SJCRH30 (cell line): ENCODE measurements around the gene FGF3. TPM values are rescaled to one million over a fixed set of nuclear protein-coding genes. Genes with fewer than 3 reads are reported as not detected.

Source experiments
- DNase-seq, 2 experiments: peaks; one replicate each; pipeline ENCODE4 v3.0.0-alpha.2; 2015 to 2020
- H3K27ac ChIP-seq: fragments of 250-450 bp; sonication (Bioruptor Pico); 2 replicates; pipeline ENCODE4 v1.5.1; 2020; ENCODE audit warnings: mild to moderate bottlenecking, moderate library complexity
- H3K27me3 ChIP-seq: fragments of 250-450 bp; sonication (Bioruptor Pico); 2 replicates; pipeline ENCODE4 v1.5.1; 2020; ENCODE audit warnings: mild to moderate bottlenecking, moderate library complexity
- H3K36me3 ChIP-seq: fragments of 250-450 bp; sonication (Bioruptor Pico); 2 replicates; pipeline ENCODE4 v1.5.1; 2020; ENCODE audit warnings: mild to moderate bottlenecking, moderate library complexity
- H3K4me1 ChIP-seq: fragments of 250-450 bp; sonication (Bioruptor Pico); 2 replicates; pipeline ENCODE4 v1.5.1; 2020; ENCODE audit warnings: mild to moderate bottlenecking, moderate library complexity
- H3K4me3 ChIP-seq: fragments of 250-450 bp; sonication (Bioruptor Pico); 2 replicates; pipeline ENCODE4 v1.5.1; 2020; ENCODE audit warnings: mild to moderate bottlenecking, moderate library complexity
- H3K9me3 ChIP-seq: fragments of 250-450 bp; sonication (Bioruptor Pico); replicated peaks from 2 replicates; pipeline ENCODE4 v1.5.1; 2020; ENCODE audit warnings: mild to moderate bottlenecking, moderate library complexity
- total RNA-seq: library from RNA; depleted of rRNA; stranded (reverse); fragments of >200 nt; shearing (Covaris generic); gene quantifications from 2 replicates; pipeline ENCODE4 v1.2.3, GENCODE V29; 2014

The FGF3 gene
- total RNA-seq, 1 experiment from 2014 or later = not detected

GRCh38 chr11:69821511-69822040, 2.4 kb upstream of the FGF3 start:
- H3K27ac ChIP-seq = no peak overlapping the region
- no peaks in the 10 kb centered on the region for H3K36me3 ChIP-seq
- H3K27me3 ChIP-seq = 0 out of 2 replicates have a peak, but pooled peaks cover 9% of the 10 kb centered on the region
- no peak overlapping the region for H3K4me3 ChIP-seq
- no peak for DNase-seq
- H3K9me3 ChIP-seq = no peaks in the 10 kb centered on the region
- no peaks in the 10 kb centered on the region for H3K4me1 ChIP-seq

GRCh38 chr11:69820441-69820840, 1.2 kb upstream of the FGF3 start:
- Histone ChIP-seq H3K4me1 (no peaks in the 10 kb centered on the region), H3K27me3 (0 out of 2 replicates have a peak, but pooled peaks cover 9% of the 10 kb centered on the region), H3K36me3 (no peaks in the 10 kb centered on the region), H3K27ac (no peak overlapping the region), H3K4me3 (no peak overlapping the region), H3K9me3 (no peaks in the 10 kb centered on the region)
- no peak for DNase-seq

GRCh38 chr11:69819541-69820070, 390 bp upstream of the FGF3 start:
- no peak overlapping the region for H3K4me3 ChIP-seq
- 0 out of 2 replicates have a peak, but pooled peaks cover 9% of the 10 kb centered on the region for H3K27me3 ChIP-seq
- no peaks in the 10 kb centered on the region for H3K36me3 ChIP-seq
- DNase-seq = no peak
- H3K27ac ChIP-seq = no peak overlapping the region
- no peaks in the 10 kb centered on the region for H3K4me1 ChIP-seq
- H3K9me3 ChIP-seq = no peaks in the 10 kb centered on the region

- 0 out of 2 replicates have a peak, but pooled peaks cover 9% of the 10 kb centered on the region for H3K27me3 ChIP-seq
These were observed 999 bp downstream of the FGF3 start for GRCh38 chr11:69818231-69818602.

GRCh38 chr11:69817265-69818230, 1.7 kb downstream of the FGF3 start:
- Histone ChIP-seq H3K9me3 (no peaks in the 10 kb centered on the region), H3K4me3 (no peak overlapping the region), H3K27ac (no peak overlapping the region), H3K36me3 (no peaks in the 10 kb centered on the region), H3K4me1 (no peaks in the 10 kb centered on the region), H3K27me3 (0 out of 2 replicates have a peak, but pooled peaks cover 2% of the 10 kb centered on the region)
- no peak for DNase-seq

More at GRCh38 chr11:69818231-69818602, 999 bp downstream of the FGF3 start:
- no peak for DNase-seq
- Histone ChIP-seq H3K4me1 (no peaks in the 10 kb centered on the region), H3K4me3 (no peak overlapping the region), H3K9me3 (no peaks in the 10 kb centered on the region), H3K36me3 (no peaks in the 10 kb centered on the region), H3K27ac (no peak overlapping the region)

GRCh38 chr11:69816671-69817070, 2.5 kb downstream of the FGF3 start:
- no peak overlapping the region for H3K4me3 ChIP-seq
- no peak for DNase-seq
- H3K27ac ChIP-seq = no peak overlapping the region
- no peaks in the 10 kb centered on the region for H3K36me3 ChIP-seq
- H3K27me3 ChIP-seq = no peaks in the 10 kb centered on the region
- no peaks in the 10 kb centered on the region for H3K9me3 ChIP-seq
- H3K4me1 ChIP-seq = no peaks in the 10 kb centered on the region

GRCh38 chr11:69815973-69816372, 3.2 kb downstream of the FGF3 start:
- Histone ChIP-seq H3K4me3 (no peak overlapping the region), H3K36me3 (no peaks in the 10 kb centered on the region), H3K4me1 (no peaks in the 10 kb centered on the region), H3K27ac (no peak overlapping the region), H3K9me3 (no peaks in the 10 kb centered on the region), H3K27me3 (no peaks in the 10 kb centered on the region)
- DNase-seq = no peak

GRCh38 chr11:69814902-69815301, 4.3 kb downstream of the FGF3 start:
- H3K9me3 ChIP-seq = no peaks in the 10 kb centered on the region
- H3K27me3 ChIP-seq = no peaks in the 10 kb centered on the region
- no peaks in the 10 kb centered on the region for H3K36me3 ChIP-seq
- no peak for DNase-seq
- H3K27ac ChIP-seq = no peak overlapping the region
- H3K4me1 ChIP-seq = no peaks in the 10 kb centered on the region
- H3K4me3 ChIP-seq = no peak overlapping the region

GRCh38 chr11:69814411-69814810, 4.8 kb downstream of the FGF3 start:
- Histone ChIP-seq H3K9me3 (no peaks in the 10 kb centered on the region), H3K4me3 (no peak overlapping the region), H3K27me3 (no peaks in the 10 kb centered on the region), H3K27ac (no peak overlapping the region), H3K4me1 (no peaks in the 10 kb centered on the region), H3K36me3 (no peaks in the 10 kb centered on the region)
- no peak for DNase-seq

GRCh38 chr11:69813839-69814238, 5.4 kb downstream of the FGF3 start:
- Histone ChIP-seq H3K27me3 (no peaks in the 10 kb centered on the region), H3K9me3 (no peaks in the 10 kb centered on the region), H3K4me1 (no peaks in the 10 kb centered on the region), H3K4me3 (no peak overlapping the region), H3K27ac (no peak overlapping the region), H3K36me3 (no peaks in the 10 kb centered on the region)
- no peak for DNase-seq

GRCh38 chr11:69812946-69813345, 6.3 kb downstream of the FGF3 start:
- Histone ChIP-seq H3K27me3 (no peaks in the 10 kb centered on the region), H3K27ac (no peak overlapping the region), H3K36me3 (no peaks in the 10 kb centered on the region), H3K4me3 (no peak overlapping the region), H3K9me3 (no peaks in the 10 kb centered on the region), H3K4me1 (no peaks in the 10 kb centered on the region)
- no peak for DNase-seq

GRCh38 chr11:69812256-69812655, 7.0 kb downstream of the FGF3 start:
- H3K9me3 ChIP-seq = no peaks in the 10 kb centered on the region
- no peak overlapping the region for H3K4me3 ChIP-seq
- no peaks in the 10 kb centered on the region for H3K36me3 ChIP-seq
- H3K27ac ChIP-seq = no peak overlapping the region
- H3K27me3 ChIP-seq = no peaks in the 10 kb centered on the region
- no peaks in the 10 kb centered on the region for H3K4me1 ChIP-seq
- no peak for DNase-seq

- DNase-seq = no peak
- no peaks in the 10 kb centered on the region for H3K27me3 ChIP-seq
- no peaks in the 10 kb centered on the region for H3K4me1 ChIP-seq
- no peak overlapping the region for H3K27ac ChIP-seq
- no peaks in the 10 kb centered on the region for H3K9me3 ChIP-seq
- H3K36me3 ChIP-seq = no peaks in the 10 kb centered on the region
- H3K4me3 ChIP-seq = no peak overlapping the region
These were observed 7.8 kb downstream of the FGF3 start for GRCh38 chr11:69811431-69811830.

GRCh38 chr11:69810289-69811118, 8.7 kb downstream of the FGF3 start:
- Histone ChIP-seq H3K27ac (no peak overlapping the region), H3K4me1 (no peaks in the 10 kb centered on the region), H3K27me3 (no peaks in the 10 kb centered on the region), H3K9me3 (no peaks in the 10 kb centered on the region), H3K4me3 (no peak overlapping the region), H3K36me3 (no peaks in the 10 kb centered on the region)
- DNase-seq = no peak
